Activated CD8-positive, alpha-beta T cell treated with anti-CD3 and anti-CD28 coated beads, Interleukin-2, amount 10 ng/mL, durations not matched to agents 7 days and 5 days (primary cell): ENCODE data around the gene PTGS1. TPM values are rescaled to one million over a fixed set of nuclear protein-coding genes. Genes with fewer than 3 reads are reported as not detected.

ENCODE experiments used
- ATAC-seq: fragments of 150-1000 bp; cut with Tn5 transposase; one replicate; pipeline ENCODE4 v1.10.0; 2021; ENCODE audit warnings: moderate library complexity
- CTCF ChIA-PET: fragments of 350-600 bp; sonication (Branson Sonifier 250); formaldehyde crosslinking; loops from one replicate; lab custom pipeline; 2021; ENCODE audit warnings: antibody characterized with exemption; lab: Charles Lee
- POLR2A ChIA-PET: fragments of 350-600 bp; sonication (Branson Sonifier 250); formaldehyde crosslinking; loops from one replicate; lab custom pipeline; 2021; ENCODE audit warnings: antibody characterized with exemption; lab: Charles Lee
- DNase-seq: peaks from one replicate; pipeline ENCODE4 v3.0.0-alpha.2; 2020
- H3K27ac Mint-ChIP-seq: one replicate; pipeline ENCODE4 v1.8.0; 2021; ENCODE audit warnings: mild to moderate bottlenecking, mixed read lengths
- H3K27me3 Mint-ChIP-seq: one replicate; pipeline ENCODE4 v1.8.0; 2021; ENCODE audit warnings: low read depth, mixed read lengths
- H3K36me3 Mint-ChIP-seq: one replicate; pipeline ENCODE4 v1.8.0; 2021; ENCODE audit warnings: low read depth, mixed read lengths
- H3K4me1 Mint-ChIP-seq: one replicate; pipeline ENCODE4 v1.8.0; 2021; ENCODE audit warnings: low read depth, mixed read lengths
- H3K4me3 Mint-ChIP-seq: one replicate; pipeline ENCODE4 v1.8.0; 2021; ENCODE audit warnings: mild to moderate bottlenecking, mixed read lengths
- H3K9me3 Mint-ChIP-seq: one replicate; pipeline ENCODE4 v1.8.0; 2022; ENCODE audit warnings: mixed read lengths; ENCODE audit not compliant: insufficient read depth
- total RNA-seq, 2 experiments: library from RNA; stranded (reverse); gene quantifications; one replicate each; pipeline ENCODE4 v1.2.3, GENCODE V29; 2021

Gene PTGS1
- total RNA-seq, 2 experiments from 2014 or later = 0.26 to 0.37 TPM

DNA sequence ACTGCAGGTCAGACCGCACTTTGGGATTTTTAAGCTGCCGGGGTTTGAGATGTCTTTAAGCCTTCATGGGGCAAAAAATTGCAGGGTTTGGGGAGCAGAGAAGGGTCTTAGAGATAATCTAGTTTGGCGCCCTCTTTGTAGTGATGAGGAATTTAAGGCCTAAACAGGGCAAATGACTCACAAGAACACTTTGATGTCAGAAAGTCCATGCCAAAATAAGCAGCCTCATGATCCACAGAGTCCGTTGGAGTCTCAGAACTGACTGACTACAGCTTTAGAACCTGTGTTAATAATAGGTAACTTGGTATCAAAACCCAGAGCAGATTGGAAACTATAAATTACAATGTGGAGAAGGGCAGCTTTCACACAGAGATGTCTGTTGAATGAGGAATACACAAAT is 35.9 kb upstream of the PTGS1 start:
- no peak for ATAC-seq
- no peaks in the 10 kb centered on the region for H3K9me3 Mint-ChIP-seq
- ChIA-PET CTCF (interaction anchor here (1.9 kb wide), 1 partner anchor 210 kb away, joined by 3 read pairs; no protein-coding TSS in a partner anchor), POLR2A (no interaction called here)
- no peak overlapping the region for H3K27ac Mint-ChIP-seq
- no peak for DNase-seq
- H3K27me3 Mint-ChIP-seq = no peaks in the 10 kb centered on the region
- no peaks in the 10 kb centered on the region for H3K4me1 Mint-ChIP-seq
- H3K4me3 Mint-ChIP-seq = no peak overlapping the region
- no peaks in the 10 kb centered on the region for H3K36me3 Mint-ChIP-seq

DNA sequence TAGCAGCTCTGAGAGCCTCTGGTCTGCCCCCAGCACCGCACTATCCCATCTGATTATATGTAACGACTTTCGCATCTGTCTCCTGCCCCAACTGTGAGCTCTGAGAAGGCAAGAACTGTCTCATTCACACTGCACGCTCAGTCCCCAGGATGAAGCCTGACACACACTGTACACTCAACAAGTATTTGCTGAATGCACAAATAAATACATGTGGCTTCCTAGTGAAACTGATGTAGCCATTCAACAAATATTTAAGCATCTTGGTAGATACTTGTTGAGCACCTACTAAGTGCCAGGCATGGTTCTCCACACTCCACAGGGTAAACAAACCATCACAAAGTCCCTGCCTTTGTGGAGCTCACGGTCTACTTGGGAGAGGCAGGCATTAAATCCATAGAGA is 34.6 kb upstream of the PTGS1 start:
- DNase-seq = no peak
- Mint-ChIP-seq H3K9me3 (no peaks in the 10 kb centered on the region), H3K27ac (no peak overlapping the region), H3K36me3 (no peaks in the 10 kb centered on the region), H3K27me3 (no peaks in the 10 kb centered on the region), H3K4me3 (no peak overlapping the region), H3K4me1 (no peaks in the 10 kb centered on the region)
- ChIA-PET POLR2A (no interaction called here), CTCF (interaction anchor here (0.8 to 2.3 kb wide), 4 partner anchors 14 to 237 kb away, joined by 3 to 7 read pairs (median 4); no protein-coding TSS in a partner anchor)
- no peak for ATAC-seq

DNA sequence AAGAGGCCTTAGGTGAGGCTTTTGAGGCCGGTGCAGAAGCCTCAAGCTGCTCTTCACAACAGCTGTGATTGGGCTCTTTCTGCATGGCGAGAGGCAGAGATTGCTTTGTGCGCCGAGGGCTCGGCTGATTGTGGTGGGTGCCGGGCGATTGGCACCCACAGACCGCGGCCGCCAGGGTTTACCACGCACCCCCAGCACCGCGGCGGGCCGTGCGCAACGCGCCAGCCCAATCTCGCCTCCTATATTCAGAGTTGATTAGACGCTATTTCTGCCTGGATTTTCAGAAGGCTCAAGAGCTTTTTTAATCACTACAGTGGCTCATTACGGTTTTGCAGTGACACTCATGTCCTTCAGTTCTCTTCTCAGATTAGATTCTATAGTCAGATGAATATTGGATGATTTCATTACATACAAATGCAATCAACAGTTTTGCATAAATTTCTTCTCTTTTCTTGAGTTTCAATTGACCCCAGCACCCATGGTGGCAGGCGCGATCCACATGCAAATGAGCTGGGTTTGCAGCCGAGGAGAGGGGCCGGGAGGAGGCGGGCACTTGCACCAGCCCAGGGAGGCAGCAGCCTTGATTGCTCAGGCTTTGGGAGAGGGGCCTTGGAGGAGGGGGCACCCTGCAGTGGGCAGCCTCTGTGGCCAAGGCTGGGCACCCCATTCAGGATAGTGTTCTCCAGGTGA is 33.8 kb upstream of the PTGS1 start:
- ChIA-PET POLR2A (no interaction called here), CTCF (interaction anchor here (1.1 to 2.3 kb wide), 2 partner anchors 13 to 238 kb away, joined by 3 to 7 read pairs; no protein-coding TSS in a partner anchor)
- ATAC-seq (no peak), DNase-seq (no peak)
- Mint-ChIP-seq H3K4me3 (no peak overlapping the region), H3K36me3 (no peaks in the 10 kb centered on the region), H3K27me3 (no peaks in the 10 kb centered on the region), H3K27ac (no peak overlapping the region), H3K4me1 (no peaks in the 10 kb centered on the region), H3K9me3 (no peaks in the 10 kb centered on the region)

DNA sequence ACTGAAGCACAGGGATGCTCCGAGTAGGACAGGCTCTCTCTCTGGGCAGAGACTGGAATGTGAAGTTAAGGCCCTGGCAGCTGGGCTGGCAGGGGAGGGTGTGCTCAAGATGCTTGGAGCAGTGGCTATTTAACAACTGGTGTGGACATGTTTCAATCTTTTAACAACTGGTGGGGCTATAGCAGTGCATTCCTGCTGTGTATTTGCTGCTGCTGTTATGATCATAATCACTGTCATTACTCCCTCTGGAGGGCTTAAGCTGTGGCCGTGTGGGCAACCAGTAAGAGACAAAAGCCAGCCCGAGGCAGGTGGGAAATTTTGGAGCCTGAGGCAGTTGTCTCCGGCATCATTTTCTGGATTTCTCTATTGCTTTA is 33.3 kb upstream of the PTGS1 start:
- CTCF ChIA-PET = interaction anchor here (1.1 to 2.3 kb wide), 2 partner anchors 13 to 238 kb away, joined by 3 to 7 read pairs; no protein-coding TSS in a partner anchor

DNA sequence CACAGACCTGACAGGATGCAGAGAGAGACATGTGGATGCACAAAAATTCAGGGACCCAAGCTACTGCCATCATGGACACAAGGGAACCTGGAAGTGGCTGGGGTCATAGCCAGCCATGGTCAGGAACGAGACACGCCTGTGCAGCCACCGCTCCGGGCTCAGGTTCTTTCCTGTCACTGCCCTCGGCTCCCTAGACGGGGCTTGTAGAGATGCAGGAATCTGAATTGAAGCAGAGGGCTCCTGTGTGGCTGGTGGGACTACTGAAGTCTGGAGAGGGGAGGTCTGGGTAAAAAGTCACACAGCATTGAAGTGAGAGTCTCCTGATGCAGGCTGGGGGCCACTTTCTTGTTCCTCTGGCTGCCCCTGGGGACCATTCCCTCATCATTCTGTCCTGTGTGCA is 32.3 kb upstream of the PTGS1 start:
- ChIA-PET CTCF (interaction anchor here (2.3 kb wide), 1 partner anchor 12 kb away, joined by 15 read pairs; no protein-coding TSS in a partner anchor), POLR2A (no interaction called here)
- Mint-ChIP-seq H3K36me3 (no peaks in the 10 kb centered on the region), H3K27ac (no peak overlapping the region), H3K27me3 (no peaks in the 10 kb centered on the region), H3K4me3 (no peak overlapping the region), H3K9me3 (no peaks in the 10 kb centered on the region), H3K4me1 (no peaks in the 10 kb centered on the region)
- DNase-seq (no peak), ATAC-seq (no peak)

More for the DNA sequence above, 33.3 kb upstream of the PTGS1 start:
- ATAC-seq (no peak), DNase-seq (no peak)
- POLR2A ChIA-PET = no interaction called here
- H3K4me3 Mint-ChIP-seq = no peak overlapping the region
- no peaks in the 10 kb centered on the region for H3K27me3 Mint-ChIP-seq
- no peaks in the 10 kb centered on the region for H3K9me3 Mint-ChIP-seq
- H3K4me1 Mint-ChIP-seq = no peaks in the 10 kb centered on the region
- H3K36me3 Mint-ChIP-seq = no peaks in the 10 kb centered on the region
- no peak overlapping the region for H3K27ac Mint-ChIP-seq

DNA sequence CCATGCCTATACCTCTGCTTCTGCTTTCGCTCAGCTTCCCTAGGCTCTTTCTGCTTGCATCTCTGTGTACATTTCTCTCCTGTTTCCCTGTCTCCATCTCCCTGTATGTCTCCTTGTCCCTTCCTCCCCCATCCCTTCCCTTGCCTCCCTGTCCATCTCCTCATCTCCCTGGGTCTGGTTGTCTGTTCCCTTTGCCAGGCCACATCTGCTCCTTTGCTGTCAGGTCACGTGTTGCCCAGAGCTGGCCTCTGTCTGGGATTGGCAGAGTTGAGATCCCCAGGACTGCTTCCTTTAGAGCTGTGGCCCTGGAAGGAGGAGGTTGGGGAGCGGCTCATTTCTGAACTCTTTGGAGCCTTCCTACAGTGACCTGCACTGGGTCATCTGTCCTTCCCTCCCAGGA is 31.8 kb upstream of the PTGS1 start:
- DNase-seq = no peak
- Mint-ChIP-seq H3K4me1 (no peaks in the 10 kb centered on the region), H3K9me3 (no peaks in the 10 kb centered on the region), H3K27ac (no peak overlapping the region), H3K27me3 (peaks cover 3% of the 10 kb centered on the region), H3K4me3 (no peak overlapping the region), H3K36me3 (no peaks in the 10 kb centered on the region)
- no peak for ATAC-seq
- ChIA-PET POLR2A (no interaction called here), CTCF (interaction anchor here (1.1 to 2.3 kb wide), 2 partner anchors 11 to 214 kb away, joined by 5 to 15 read pairs; no protein-coding TSS in a partner anchor)

DNA sequence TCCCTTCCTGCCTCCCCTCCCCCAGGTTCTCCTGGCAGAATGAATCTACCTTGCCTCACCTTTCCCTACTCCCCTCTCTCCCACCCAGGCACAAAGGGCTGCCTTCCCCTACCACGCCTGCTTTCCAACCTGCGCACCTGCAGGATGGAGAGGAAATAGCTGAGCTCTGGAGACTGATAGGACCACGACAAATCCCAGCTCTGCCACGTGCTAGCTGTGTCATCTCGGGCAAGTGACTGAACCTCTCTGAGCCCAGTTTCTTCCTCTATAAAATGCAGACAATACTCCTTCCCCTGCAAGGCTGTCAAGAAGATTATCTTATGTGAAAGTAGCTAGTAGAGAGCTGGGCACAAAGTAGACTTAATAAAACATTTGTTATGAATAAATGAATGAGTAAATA is 31.2 kb upstream of the PTGS1 start:
- DNase-seq (no peak), ATAC-seq (no peak)
- POLR2A ChIA-PET = no interaction called here
- no peaks in the 10 kb centered on the region for H3K9me3 Mint-ChIP-seq
- H3K27me3 Mint-ChIP-seq = peaks cover 3% of the 10 kb centered on the region
- no peak overlapping the region for H3K27ac Mint-ChIP-seq
- CTCF ChIA-PET = interaction anchor here (1.1 to 2.3 kb wide), 3 partner anchors 11 to 243 kb away, joined by 3 to 15 read pairs (median 5); no protein-coding TSS in a partner anchor
- no peaks in the 10 kb centered on the region for H3K4me1 Mint-ChIP-seq
- no peaks in the 10 kb centered on the region for H3K36me3 Mint-ChIP-seq
- no peak overlapping the region for H3K4me3 Mint-ChIP-seq

DNA sequence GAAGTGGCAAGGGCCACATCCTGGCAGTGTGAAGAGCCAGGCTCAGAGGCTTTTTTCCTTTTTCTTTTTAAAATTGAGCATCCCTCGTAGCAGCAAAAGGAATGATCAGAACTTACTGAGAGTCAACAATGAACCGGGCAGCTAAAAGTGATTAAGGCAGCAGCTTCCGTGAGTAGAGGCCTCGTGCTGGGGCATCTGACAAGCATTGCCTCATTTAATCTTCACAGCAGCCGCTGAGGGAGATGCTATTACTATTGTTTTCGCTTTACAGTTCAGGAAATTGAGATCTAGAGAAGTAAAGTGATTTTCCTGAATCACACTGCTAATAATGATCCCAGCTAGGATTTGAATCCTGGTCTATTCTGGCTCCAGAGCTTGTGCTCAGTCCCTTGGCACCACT is 30.7 kb upstream of the PTGS1 start:
- ATAC-seq (no peak), DNase-seq (no peak)
- Mint-ChIP-seq H3K9me3 (no peaks in the 10 kb centered on the region), H3K27ac (no peak overlapping the region), H3K4me1 (no peaks in the 10 kb centered on the region), H3K4me3 (no peak overlapping the region), H3K36me3 (no peaks in the 10 kb centered on the region), H3K27me3 (peaks cover 3% of the 10 kb centered on the region)
- ChIA-PET CTCF (interaction anchor here (1.1 to 2.3 kb wide), 3 partner anchors 10 to 244 kb away, joined by 3 to 15 read pairs (median 5); no protein-coding TSS in a partner anchor), POLR2A (no interaction called here)

DNA sequence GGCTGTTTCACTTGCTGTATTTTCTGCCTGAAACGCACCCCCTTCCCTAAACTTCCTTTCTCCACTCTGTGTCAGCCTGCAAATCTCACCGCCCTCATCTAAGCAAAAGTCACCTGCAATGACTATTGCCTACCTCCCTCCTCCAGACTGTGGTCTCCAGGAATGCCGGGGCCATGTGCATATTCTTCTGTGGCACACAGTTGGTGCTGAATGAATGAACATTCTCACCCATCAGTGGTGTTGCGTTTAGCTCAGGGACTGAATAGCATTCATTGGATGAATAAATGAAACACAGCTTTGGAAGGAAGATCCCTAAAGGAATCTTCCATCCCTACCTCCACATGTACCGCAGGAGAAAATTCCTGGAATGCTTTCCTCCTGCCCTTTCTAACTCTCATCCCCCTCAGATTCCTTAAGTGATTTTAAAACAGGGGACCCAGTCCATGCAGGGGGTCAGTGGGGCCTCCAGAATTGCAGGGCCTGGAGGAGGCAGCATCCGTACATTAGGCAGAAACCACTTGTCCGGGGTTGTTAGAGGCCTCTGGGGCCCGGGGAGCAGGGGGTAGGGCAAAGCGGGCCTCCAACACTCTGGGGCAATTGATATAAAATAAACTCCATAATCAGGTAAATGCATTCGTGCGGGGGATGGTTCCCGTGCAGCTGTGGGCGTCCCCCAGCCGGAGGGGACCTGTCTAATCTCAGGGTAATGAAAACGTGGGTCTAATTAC is 28.3 kb upstream of the PTGS1 start:
- H3K27me3 Mint-ChIP-seq = peaks cover 9% of the 10 kb centered on the region
- POLR2A ChIA-PET = no interaction called here
- no peaks in the 10 kb centered on the region for H3K36me3 Mint-ChIP-seq
- H3K9me3 Mint-ChIP-seq = no peaks in the 10 kb centered on the region
- no peak overlapping the region for H3K27ac Mint-ChIP-seq
- DNase-seq (no peak), ATAC-seq (no peak)
- H3K4me3 Mint-ChIP-seq = no peak overlapping the region
- CTCF ChIA-PET = interaction anchor here (1.7 kb wide), 1 partner anchor 243 kb away, joined by 5 read pairs; no protein-coding TSS in a partner anchor
- peaks cover 4% of the 10 kb centered on the region for H3K4me1 Mint-ChIP-seq

DNA sequence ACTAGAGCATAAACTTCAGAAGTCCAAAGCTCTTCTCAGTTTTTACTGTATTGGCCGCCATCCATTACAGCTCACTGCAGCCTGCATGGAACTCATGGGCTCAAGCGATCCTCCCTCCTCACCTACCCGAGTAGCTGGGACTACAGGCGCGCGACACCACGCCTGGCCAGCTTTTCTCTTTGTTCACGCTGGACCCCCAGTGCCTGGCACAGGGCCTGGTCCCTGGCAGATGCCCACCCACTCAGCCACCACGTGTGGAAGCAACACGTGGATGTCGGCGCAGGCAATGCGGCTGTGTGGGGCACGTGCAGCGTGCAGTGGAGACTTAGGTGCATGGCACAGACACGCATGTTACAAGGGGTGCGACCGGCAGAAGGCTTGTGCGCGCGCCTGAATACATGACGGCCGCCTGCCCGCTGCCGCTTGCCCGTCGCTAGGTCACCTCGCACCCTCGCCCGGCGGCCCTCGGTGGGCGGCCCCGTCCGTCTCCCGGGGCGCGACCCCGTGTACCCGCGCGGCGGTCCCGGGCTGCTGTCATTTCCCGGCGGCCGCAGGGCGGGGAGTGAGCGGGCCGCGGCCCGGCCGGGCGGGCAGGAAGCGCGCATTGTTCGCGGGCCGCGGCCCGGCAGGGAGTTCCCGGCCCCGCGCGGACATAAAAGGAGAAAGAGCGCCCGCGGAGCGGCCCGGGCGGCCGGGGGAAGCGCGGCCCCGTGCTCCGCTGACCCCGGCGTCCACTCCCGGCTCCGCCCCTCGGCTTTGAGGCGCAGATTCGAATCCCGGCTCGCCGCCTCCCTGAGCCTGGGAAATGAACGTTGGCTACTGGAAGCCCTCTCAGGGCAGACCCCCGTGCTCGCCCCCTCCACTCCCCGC is 24.1 kb upstream of the PTGS1 start:
- DNase-seq (peak; percentile 25), ATAC-seq (peak; percentile 54)
- Mint-ChIP-seq H3K27ac (peak overlapping the region; percentile 72), H3K27me3 (peaks cover 13% of the 10 kb centered on the region), H3K9me3 (no peaks in the 10 kb centered on the region), H3K36me3 (no peaks in the 10 kb centered on the region), H3K4me1 (peaks cover 28% of the 10 kb centered on the region), H3K4me3 (peak overlapping the region; percentile 69)
- POLR2A ChIA-PET = interaction anchor here (0.7 kb wide), 1 partner anchor 215 kb away, joined by 3 read pairs; no protein-coding TSS in a partner anchor
- CTCF ChIA-PET = interaction anchor here (0.8 to 6.9 kb wide), 5 partner anchors 10 to 249 kb away, joined by 3 to 241 read pairs (median 4); no protein-coding TSS in a partner anchor
